NCI-H146 treated with DMSO at 0.1 percent for 48 hours (cell line): ENCODE results near the gene ADGRD1.
"Not testable (repeated sequence)": the region's sequence is repeated elsewhere in the genome, so short reads cannot be mapped to it uniquely, and the experiment has no call there.

Experiments
- DNase-seq: peaks from one replicate; lab custom pipeline; 2025; ENCODE audit not compliant: unreplicated experiment; lab: John Stamatoyannopoulos, UW

ADGRD1 gene

DNA sequence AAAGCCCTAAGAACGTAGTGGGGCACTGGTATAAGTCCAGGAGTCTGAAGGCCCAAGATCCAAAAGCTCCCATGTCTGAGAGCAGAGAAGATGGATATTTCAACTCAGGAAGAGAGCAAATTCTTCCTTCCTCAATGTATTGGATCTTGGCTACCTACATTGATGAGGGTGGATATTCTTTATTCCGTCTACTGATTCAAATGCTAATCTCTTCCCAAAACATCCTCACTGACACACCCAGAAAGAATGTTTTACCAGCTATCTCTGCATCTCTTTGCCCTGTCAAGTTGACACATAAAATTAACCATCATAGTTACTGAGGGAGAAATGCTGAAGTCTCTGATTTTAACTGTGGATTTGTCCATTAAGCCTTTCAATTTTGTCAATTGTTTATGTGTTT lies 16.6 kb upstream of the ADGRD1 start:
- no peak for DNase-seq

DNA sequence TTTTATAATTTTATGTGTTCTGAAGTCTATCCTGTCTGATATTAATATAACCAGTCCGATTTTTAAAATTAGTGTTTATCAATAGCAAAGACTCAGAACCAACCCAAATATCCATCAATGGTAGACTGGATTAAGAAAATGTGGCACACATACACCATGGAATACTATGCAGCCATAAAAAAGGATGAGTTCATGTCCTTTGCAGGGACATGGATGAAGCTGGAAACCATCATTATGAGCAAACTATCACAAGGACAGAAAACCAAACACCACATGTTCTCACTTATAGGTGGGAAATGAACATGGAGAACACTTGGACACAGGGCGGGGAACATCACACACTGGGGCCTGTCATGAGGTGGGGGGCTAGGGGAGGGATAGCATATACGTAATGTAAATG lies 16.2 kb upstream of the ADGRD1 start:
- DNase-seq = not testable (repeated sequence)

DNA sequence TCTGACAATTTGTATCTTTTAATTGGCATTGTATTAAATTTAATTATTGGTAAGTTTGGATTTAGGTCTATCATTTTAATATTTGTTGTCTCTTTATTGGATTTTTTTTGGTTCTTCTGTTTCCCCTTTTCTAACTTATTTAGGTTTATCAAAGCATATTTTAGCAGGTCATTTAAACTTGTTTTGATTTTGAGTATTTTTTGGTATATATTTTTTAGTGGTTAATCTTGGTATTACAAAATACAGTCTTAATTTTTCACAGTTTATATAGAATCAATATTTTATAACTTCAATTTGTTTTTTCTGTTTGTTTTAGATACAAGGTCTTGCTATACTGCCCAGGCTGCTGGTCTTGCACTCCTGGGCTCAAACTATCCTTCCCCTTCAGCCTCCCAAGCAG lies 15.5 kb upstream of the ADGRD1 start:
- no peak for DNase-seq

DNA sequence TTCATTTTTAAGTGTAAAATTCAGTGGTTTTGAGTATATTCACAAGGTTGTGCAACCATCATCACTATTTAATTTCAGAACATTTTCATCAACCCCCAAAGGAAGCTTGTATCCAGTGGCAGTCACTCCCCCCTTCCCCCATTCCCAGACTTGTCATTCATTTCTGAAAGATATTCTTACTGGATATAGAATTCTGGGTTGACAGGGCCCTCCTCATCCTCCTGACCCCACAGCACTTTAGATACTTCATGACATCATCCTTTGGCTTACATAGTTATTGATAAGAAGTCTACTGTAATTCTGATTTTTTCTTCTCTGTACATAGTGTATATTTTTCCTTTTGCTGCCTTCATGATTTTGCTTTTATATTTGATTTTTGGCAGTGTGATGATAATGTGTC lies 8.8 kb upstream of the ADGRD1 start:
- DNase-seq = no peak

DNA sequence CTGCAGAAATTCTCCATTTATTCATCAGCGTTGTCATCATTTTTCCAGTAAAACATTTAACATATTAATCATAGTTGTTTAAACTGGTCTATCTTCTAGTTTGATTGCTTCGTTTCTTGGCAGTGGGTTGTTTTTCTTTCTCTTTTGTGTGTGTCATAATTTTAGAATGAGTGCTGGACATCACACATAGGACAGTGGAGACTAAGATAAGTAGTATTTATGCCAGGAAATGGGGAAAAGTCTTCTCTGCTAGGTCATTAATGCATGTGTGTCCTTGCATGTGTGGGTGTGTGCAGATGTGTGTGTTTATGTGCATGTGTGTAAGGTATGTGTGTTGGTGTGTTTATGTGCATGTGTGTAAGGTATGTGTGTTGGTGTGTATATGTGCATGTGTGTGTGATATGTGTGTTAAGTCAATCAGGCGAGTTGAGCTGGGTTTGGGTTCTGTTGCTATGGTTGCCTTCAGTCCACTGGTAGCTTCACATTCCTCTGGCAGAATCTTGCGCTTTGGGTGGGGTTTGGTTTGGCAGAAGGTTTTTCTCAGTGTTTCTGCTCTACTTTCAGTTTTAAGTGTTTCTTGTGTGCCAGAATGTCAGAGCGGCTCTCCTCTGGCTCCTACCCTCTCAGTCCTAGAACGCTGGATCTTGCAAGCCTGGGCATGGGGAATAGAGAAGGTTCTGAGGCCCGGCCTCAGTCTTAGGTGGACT lies 7.8 kb upstream of the ADGRD1 start:
- DNase-seq = no peak

DNA sequence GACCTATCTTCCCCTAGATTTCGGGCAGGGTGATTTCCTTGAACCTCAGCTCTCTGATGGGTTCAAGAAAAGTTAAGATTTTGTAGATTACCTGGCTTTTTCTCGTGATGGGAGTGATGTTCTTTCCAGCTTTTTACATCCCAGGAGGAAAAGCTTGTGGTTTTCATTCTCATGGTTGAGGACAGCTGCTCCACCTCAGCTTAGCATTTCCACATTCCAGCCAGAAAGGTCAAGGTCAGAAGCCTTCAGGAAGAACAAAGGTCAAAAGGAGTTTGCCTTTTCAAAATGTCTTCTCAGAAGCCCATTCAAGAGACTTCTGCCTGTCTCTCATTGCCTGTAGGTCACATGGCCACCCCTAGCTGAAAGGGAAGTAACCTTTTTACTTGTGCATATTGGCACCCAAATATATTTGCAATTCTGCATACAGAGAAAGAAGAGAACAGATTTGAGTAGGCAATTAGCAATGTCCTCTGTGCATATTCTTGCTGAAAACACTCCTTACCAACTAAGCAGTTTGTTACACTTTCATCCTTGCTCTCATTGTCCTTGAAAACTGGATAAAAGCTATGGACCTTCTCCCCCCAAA lies 6.6 kb upstream of the ADGRD1 start:
- no peak for DNase-seq

DNA sequence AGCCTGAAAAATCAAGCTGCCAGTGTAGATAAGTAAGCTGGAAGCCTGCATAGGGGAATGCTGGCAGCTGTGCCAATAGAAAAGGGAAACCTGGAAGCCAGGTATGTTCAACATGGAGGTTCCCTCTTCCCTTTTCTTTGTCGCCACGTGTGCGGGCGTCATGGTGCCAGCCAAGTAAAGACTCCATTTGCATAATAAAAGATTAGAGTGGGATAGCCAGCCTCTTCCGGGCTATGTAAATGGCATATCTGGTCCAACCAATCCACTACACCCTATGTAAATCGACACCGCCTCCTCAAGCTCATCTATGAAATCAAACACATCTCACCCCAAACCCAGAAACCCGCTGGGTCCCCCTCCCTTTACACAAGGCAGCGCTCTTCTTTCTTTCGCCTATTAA lies 5.6 kb upstream of the ADGRD1 start:
- DNase-seq = no peak

DNA sequence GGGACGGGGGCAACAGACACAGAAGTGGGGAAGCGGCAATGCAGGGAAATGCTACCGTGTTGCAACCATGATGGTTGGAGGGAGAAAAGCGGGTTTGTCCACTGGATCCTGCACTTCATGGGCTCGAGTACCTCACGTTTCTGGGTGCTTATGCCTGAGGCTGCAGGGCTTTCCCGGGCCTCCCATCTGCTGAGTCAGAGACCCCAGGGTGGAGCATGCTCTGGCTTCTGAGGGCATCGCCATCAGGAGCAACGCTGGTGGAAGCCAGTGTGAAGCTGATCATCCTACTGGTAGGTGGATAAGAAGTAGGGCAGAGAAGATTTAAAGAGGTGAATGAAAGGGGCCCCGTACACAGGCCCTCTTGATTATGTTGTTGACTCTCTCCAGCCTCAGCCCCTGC lies 5.0 kb upstream of the ADGRD1 start:
- no peak for DNase-seq

DNA sequence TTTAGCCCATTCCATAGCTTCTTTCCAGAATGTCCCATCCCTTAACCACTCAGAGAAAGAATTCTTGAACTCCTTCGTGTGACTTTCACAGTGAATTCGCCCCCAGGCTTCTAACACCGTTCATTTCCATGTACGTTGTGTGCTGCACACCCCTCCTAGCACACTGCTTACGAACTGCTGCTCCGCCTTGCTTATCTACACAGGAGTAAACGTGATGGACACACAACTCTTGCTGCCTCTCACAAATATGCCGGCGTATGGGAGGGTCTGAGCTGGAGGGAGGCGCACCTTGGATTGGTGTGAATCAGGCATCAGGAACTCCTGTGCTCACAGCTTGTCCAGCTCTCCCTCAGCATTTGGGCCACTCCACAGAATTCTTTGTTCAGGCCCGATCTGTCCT lies 3.9 kb upstream of the ADGRD1 start:
- DNase-seq = no peak

DNA sequence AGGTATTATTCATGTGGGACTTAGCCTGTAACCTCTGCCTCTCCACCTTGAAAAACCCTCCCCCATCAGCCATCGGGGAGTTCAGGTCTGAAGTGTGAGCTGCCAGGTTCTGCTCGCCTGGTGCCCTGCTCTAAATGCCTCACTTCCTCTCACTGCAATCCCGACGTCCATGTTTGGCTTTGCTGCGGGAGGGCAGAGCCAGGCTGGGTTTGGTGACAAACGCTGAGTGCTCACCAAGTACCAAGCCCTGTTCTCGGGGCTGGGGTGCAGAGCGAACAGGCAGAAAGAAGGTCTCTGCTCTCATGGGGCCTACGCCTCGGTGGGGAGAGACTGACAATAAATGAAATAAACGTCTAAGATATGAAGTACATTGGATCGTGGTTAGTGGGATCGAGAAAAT lies 2.1 kb upstream of the ADGRD1 start:
- no peak for DNase-seq

DNA sequence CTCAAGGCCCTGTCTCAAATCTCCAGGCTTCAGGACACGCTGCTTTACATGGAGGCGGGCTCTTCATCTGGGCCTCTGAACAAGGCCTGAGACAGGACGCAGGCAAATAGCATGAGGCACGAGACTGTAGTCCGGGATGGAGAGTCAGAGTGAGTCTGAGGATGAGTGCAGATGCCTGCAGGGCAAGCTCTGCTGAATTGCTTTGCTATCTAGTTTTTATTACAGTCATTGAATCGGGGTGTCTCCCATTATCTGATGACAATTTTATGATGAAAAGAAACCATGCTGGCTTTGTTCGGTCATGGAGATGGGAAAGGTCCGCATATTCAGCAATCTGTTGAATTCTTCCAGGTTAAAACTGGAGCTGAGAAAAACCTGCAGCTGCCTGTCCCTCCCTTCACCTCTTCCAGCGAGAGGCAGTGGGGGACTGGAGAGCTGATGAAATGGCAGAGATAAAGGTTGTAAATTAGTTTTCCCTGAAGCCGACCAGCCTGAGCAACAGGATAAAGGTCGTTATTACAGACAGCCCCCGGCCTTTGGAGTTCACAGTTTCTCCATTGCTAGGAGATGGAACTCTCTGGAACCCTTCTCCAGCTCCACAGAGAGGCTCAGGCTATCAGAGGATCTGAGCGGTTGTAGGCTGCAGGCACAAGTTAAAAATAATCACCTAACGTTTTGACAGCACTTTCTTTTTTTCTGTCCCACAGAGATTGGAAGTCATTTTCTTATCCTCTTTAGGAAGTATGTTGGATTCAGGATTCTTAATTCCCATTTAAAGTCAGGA lies 1.3 kb upstream of the ADGRD1 start:
- DNase-seq = no peak

DNA sequence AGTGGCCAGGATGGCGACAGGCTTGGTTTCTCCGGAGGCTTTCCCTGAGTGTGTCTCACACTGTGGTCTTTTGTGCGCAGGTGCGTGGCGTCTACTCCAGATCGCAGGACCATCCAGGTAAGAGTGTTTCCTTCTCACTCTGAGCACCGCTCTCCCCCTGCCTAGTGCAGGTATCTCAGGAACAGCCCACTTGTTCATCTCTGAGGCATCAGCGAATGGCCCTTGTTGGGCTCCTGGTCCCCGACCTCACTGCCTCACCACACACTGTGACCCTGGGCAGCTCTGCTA lies 781 bp downstream of the ADGRD1 start:
- no peak for DNase-seq

DNA sequence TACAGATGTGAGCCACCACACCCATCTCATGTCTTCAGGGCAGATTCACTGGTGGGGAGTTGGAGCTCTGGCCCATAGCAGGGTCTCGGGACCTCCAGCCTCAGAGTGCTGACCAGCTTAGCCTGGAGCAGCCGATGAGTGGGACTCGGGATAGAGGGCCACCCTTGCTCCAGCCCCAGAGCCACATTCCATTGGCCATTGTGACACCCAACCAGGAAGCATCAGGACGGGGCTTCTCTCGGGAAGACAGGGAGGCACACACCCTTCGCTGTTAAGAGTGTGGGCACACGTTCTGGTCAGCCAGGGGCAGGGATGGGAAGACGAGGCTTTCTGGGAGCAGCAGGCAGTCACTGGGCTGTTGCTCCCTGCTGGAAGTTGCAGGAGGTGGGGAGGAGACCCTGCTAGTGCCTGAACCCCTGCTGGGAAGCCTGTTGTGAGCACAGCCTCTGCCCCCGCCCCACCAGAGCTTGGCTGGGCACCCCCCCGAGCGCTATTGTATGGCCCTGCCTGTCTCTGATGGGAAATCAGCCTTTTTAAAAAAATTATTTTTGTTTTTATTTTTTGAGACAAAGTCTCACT lies 1.6 kb downstream of the ADGRD1 start:
- no peak for DNase-seq

DNA sequence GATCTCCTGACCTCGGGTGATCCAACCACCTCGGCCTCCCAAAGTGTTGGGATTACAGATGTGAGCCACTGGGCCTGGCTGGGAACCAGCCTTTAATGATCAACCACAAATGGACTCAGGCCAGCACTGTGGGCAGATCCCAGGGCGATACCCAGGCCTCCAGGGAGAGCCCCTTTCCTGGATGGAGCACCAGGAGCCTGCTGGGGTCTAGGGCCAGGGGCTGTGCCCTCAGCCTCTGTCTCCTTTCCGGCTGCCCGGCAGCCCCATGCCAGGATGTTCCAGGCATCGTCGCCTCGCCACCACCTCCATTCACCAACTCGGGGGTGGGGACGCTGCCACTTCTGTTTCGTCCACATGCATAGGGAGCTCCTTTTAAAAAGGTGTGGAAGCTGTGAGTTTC lies 2.3 kb downstream of the ADGRD1 start:
- no peak for DNase-seq

DNA sequence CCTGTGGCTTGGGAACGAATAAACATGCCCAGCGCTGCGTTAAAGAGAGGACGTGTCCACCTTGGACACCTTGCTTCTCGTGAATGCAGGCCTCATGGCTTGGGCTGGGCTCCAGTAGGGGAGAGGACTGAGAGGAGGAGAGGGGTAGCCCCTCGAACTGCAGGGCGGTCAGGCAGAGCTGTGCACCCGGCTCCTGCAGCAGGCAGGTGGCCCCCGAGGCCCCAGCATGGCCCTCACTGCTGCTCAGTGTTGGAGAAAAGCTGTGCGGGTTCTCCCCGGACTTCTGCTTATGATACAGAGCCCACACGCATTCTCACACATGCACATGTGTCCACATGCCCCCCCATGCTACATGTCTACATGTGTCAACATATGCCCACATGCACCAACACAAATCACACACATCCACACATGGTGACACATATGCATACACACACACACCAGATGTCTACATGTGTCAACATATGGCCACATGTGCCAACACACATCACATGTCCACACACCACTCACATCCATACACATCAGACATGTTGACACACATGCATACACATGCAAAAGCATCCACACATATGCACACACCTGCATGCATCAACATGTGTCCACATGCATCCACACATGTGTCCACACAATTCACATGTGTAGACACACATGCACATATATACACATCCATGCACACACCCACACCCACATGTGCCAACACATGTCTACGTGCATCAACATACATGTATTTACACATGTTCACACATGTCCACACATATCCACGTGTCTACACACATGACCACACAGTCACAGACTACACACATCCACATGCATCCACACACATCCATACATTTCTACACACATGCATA lies 3.0 kb downstream of the ADGRD1 start:
- DNase-seq = no peak

DNA sequence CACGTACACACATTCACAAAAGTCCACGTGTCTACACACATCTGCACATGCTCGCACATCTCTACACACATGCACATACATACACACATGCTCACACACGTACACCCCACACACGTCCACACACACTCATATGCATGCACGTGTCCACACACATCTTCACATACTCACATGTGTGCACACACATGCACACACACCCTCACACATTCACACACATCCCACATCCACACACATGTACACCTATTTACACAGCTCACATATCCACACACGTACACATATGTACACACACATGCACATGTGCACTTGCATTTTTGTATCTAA lies 3.6 kb downstream of the ADGRD1 start:
- no peak for DNase-seq

DNA sequence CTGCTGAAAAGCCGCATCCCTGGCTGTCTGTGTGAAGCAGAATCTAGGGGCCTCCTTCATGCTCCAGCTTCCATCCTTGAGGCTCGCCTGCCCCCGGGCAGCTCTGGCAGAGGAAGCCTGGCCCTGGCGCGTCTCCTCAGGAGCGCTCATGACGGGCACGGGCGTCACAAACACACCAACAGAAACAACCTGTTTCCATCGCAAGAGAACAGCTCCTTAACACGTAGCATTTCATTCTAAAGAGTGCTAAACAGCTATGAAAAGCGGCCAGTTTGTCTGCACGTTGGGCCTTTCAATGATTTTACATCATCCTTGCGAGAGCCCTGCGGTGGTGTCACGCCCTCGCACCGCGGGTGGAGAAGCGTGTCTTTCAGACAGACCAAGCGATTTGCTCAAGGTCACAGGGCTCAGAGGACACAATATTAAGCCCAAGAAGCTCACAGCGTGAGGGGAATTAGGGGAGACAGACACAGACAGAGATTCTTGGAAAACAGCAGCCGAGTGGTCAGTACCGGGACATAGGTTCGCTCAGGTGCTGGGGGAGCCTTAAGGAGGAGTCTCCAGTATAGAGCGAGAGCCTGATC lies 4.9 kb downstream of the ADGRD1 start:
- no peak for DNase-seq

DNA sequence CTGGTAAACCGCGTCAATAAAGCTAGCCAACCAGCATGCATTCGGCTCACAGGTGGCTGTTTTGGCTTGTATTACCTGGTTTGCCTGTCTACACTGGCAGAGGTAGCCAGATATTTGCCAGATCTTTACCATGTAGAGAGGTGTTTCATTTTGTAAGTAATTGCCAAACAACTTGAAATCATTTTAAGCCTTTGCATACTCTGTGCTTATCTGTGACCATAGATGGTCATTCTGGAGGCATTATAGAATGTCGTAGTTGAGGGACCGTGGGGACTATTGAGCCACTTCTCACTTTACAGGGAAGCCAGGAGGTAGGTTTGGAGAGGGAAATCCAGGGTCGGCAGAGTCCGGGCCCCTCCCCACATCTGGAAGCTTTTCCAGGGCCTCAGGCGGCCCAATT lies 5.9 kb downstream of the ADGRD1 start:
- DNase-seq = no peak

DNA sequence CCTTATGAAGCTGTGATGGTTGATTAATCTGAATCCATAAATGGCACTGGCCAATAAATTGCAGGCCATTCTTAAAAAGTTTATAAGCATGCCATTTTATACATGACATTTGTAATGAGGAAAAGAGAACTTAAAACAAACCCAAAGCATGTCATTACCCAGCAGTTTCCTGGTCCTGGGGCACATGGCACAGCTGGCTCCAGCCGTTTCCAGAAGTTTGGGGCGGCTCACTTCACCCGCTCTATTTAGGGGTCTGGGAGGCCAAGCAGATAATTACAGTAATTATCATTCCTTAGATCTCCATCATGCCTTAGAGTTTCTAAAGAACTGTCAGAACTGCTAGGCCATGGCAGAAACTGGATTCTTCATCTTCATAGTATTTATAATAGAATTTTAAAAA lies 6.4 kb downstream of the ADGRD1 start:
- no peak for DNase-seq

DNA sequence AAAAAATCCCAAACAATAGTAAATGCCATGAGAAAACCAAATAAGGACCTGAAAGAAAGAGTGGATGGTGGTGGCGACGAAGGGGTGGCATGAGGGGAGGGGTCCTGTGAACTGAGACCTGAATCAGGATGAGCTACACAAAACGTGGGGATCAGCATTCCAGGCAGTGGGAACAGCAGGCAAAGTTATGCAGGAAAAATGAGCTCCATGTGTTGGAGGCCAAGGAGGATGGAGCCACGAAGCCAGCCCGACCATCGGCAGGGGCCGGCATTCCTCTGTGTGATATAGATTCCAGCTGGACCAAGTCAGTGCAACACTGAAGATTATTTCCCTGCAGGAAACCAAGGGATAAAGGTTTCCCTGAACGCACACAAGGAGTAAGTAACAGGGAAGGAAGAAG lies 7.1 kb downstream of the ADGRD1 start:
- no peak for DNase-seq

DNA sequence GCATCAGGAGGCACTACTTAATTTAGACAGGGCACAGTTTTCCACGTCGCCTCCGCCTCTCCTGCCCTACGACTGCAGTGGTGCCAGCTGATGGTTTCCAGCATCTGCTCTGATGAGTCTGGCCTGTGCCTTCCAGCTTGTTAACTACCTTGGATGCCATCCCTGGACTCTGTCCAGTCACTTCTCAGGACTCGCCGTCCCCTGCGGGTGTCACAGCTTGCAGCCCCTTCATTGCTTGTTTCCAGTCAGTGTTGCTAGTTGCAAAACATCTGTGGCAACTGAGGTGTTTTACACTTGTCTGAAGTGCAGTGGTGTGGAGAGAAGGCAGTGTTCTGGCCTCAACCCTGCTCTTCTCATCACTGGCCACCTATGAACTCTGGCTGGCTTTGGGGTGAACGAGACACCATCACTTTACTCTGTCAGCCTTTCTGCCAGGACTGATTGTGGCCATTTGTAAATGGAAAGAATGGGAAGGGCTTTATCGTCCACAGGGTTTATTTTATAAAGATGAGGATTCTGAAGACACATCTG lies 8.3 kb downstream of the ADGRD1 start:
- no peak for DNase-seq
